Measurements from ENCODE around the gene NTRK1.

GRCh38 chr1:156930483-156930882, 69.8 kb downstream of the NTRK1 start:
- TF ChIP-seq CTCF (IDR thresholded peaks at IDR 0.05; ENCODE audit: insufficient read depth, low read length) (no peak), REST (IDR thresholded peaks at IDR 0.05; ENCODE audit: insufficient replicate concordance, low read depth) (no peak)
